ENCODE results near the gene DYNLT5.
"Not testable (repeated sequence)": the region's sequence is repeated elsewhere in the genome, so short reads cannot be mapped to it uniquely, and the experiment has no call there.

Gene DYNLT5, protein sequence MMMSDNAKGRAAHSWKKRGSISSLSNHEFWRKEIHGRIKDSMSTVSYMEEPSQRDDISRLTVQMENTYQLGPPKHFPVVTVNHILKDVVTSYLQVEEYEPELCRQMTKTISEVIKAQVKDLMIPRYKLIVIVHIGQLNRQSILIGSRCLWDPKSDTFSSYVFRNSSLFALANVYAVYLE

DNA sequence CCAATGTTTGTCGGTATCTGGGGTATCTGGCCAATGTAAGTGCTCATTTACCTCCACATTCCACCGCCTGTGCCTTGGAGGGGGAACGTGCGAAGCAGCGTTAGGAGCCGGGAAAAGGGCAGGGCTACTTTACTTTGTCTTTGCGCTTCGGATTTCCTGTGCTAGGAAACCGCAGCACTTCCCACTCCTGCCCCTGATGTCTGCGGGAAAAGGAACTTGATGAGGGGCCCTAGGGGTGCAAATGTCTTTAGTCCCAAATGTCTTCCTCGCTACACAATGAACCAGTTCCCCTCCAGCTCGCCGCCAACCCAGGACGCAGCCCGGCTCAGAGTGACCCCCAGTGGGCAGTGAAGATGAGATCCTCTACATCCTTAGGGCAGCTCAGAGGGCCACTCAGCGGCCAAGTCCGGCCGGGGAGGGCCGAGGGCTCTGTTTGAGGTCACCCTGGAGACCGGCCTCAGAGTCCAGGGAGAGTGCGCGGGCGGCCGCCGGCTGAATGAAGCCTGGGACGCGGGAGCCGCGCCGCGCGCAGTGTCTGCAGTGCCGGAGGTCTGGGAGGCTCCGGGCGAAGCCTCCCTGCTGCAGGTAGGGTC, at the start of gene DYNLT5:
TSS of gene DYNLT5 (plus strand) at position 460 of the 593 bp plus-strand sequence. CDS start 2,200 bp downstream, outside the sequence.
- DNase-seq (ENCODE audit: low spot score) = no peak

DNA sequence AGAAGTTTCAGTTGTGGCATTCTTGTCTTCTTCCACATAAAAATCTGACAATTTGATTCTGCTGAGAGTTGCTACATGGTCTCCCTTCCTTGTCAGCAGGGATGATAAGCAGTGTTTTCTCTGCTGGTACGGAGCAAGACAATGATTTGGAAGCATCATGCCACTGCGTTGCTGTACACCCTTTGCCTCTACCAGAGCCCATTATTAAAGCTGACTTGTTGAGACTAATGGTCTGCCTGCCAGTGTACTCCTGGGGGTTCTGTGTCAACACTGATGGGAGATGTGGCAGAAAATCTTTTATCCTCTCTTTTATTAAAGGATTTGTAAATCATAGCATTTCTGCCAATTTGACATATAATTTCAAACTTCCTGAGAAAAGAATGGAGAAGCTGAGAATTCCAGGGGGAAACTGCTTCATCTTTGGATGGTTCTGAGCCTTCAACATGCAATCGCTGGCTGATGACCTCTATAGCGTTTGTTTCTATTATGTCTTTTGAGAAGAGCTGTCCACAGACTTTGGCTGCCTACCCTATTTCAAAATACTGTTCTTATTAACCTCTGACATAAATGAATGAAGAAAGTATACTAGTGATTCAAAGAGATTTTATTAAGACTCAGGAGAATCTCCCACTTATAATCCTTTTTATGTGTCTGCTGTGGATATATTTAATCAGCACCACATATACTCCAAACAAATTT, 47.9 kb upstream of the DYNLT5 start:
- DNase-seq (ENCODE audit: low spot score) = no peak

DNA sequence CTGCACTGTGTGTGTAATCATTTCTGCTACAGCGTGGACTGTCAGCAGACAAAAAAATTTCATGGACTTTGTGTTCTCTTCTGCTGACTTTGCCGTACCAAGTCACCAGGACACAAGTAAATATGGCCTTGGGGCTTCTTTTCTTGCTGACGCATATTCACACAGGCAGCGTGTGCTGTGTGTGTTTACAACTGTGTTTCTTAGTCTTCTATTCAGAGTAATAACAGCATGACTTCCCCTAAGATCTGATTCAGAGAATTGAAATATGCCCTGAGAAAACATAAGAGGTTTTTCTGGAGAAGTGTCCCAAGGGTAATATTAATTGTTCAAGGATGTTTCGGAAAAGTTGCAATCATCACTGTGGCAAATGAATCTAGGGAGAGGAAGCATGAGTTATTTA, 47.1 kb upstream of the DYNLT5 start:
- DNase-seq (ENCODE audit: low spot score) = no peak

DNA sequence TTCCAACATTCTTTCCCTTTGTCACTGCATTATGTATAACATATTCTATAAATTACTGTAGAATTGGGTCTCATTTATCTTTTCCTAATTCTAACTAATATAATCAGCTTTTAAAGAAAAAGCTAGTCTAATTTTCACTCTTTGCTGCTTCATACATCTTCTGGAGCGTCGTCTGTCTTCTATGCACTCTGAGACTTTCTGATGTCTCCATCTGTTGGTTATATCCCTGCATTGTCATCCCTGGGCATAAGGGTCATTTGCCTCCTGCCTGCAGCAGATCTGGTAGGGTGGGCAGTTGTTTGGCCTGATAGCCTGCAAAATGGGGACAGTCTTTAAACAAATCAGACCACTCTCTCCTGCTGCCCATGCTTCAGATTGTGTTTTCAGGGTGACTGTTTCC, 40.8 kb upstream of the DYNLT5 start:
- no peak for DNase-seq (ENCODE audit: low spot score)

DNA sequence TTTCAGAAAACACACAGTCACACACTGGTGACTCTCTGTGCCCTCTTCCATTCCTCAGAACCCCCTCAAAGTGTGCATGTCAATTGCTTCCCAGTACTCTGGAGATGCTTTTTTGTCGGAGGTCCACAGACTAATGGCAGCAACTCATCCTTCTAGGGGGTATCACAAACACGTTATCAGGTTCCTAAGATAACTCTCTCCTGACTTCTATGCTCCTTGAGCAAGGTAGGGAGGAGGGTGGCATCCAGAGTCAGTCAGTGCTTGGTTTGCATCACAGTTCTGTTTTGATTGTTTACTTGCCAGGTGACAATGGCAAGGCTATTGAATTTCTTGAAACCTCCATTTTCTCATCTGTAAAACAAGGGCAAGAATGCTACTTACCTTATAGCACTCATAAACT, 39.4 kb upstream of the DYNLT5 start:
- no peak for DNase-seq (ENCODE audit: low spot score)

DNA sequence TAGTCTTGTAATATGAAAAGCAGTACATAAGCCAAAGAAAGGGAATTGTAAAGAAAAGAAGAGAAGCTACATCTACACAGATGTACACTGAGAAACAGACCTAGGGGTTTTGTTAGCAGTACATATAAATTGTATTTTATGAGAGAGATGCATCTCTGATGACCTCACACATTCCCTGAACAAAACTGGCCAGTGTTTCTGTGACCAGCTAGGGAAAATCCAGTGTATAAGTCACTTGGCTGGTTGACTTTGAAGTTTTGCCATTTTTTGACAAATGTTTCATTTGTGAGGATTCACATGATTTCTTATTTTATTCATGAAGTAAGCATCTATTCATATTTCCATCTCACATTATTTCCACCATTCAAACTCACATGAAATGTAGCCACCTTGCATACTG, 28.3 kb upstream of the DYNLT5 start:
- DNase-seq (ENCODE audit: low spot score) = no peak

DNA sequence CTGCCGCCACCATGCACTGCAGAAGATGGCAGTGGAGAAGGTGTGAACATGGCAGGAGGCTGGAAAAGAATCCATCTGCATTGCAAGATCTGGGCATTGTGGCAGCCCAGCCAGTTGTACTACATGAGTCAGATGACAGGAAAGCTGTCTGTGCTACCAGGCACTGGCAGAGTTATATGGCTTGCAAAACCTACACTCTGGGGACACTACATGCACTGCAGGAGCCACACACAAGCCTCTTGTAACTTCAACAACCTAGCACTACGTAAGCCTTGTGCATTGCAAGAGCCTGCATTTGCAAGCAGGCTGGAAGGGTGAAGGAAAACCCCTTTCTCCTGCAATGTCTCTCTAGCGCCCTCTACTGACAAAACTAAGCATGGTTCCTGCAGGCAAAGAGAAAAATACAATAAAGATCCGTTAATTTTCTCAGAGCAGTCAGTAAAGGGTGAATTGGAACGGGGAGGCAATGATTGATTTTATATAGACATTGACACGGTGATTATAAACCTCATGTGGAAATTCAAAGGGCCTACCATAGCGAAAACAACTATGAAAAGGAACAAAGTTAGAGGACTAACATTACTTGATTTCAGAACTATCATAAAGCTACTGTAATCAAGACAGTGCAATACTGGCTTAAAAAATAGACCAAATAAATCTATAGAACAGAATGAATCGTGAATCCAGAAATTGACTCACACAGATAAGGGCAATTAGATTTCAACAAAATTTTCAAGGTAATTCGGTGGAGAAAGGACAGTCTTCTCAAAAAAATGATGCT, 26.2 kb upstream of the DYNLT5 start:
- DNase-seq (ENCODE audit: low spot score) = peak; percentile 25

DNA sequence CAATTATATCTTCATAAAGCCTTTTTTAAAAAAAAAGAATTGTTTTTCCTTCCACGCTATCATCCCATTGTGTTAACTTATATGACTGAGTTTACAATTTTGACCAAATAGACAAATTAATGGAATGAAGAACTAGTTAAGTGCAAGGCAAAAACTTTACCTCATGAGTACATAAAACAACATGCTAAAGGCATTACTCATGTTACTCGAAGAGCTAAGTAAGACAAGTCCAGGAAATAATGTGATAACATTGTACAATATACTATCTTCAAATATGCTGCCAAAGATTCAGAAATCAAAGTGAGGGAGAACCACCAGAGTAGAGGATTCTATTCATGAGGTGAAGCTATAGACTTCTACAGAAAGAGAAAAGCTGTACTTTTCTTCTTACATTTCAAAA, 24.2 kb upstream of the DYNLT5 start:
- no peak for DNase-seq (ENCODE audit: low spot score)

DNA sequence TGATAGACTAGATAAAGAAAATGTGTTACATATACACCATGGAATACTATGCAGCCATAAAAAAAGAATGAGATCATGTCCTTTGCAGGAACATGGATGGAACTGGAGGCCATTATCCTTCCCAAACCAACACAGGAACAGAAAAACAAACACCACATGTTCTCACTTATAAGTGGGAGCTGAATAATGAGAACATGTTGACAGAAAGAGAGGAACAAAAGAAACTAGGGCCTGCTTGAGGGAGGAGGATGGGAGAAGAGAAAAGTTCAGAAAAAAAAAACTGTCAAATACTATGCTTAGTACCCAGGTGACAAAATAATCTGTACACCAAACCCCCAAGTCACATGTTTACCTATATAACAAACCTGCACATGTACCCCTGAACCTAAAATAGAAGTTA, 23.5 kb upstream of the DYNLT5 start:
- DNase-seq (ENCODE audit: low spot score) = not testable (repeated sequence)

DNA sequence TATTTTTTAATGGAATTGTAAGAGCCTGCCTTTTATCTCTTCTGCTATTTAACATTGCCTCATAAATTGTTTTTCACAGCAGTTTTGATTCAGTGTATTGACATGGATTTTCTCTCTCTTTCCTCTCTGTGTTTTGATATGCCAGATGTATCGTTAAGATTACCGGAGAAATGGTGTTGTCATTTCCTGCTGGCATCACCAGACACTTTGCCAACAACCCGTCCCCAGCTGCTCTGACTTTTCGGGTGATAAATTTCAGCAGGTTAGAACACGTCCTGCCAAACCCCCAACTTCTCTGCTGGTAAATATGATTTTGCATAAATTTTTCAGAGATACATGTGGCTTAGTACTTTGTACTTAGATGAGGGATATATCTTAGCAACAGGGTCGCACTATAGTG, 23.1 kb upstream of the DYNLT5 start:
- no peak for DNase-seq (ENCODE audit: low spot score)

DNA sequence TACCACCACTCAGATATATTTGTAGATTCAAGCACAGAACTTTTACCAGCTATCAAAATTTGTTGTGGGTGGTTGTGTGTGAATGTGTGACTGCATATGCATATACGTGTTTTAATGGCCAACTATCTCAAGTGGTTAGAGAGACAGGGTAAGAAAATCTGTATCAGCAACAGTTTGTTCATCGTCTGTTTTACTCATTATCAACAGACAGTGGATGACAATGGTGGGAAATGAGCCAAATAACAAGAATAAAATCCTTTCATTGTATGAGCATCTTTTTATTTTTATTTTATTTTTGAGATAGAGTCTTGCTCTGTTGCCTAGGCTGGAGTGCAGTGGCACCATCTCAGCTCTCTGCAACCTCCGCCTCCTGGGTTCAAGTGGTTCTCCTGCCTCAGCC, 22.7 kb upstream of the DYNLT5 start:
- no peak for DNase-seq (ENCODE audit: low spot score)

DNA sequence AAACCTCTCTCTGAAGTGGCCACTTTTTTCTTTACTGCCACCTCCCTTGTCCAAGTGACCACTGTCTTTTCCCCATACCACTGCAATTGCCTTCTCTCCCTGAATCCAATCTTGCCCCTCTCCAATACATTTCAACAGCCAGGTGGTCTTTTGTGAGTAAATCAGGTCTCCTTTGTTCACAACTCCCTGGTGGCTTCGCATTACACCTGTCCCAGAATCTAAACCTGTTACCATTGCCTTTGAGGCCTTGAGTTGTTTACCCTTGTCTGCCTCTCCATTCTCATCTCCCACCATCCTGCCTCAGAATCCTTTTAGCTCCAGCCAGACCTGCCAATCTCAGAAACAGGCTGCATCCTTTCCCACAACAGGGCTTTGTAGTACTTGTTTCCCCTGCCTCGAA, 21.8 kb upstream of the DYNLT5 start:
- DNase-seq (ENCODE audit: low spot score) = no peak

DNA sequence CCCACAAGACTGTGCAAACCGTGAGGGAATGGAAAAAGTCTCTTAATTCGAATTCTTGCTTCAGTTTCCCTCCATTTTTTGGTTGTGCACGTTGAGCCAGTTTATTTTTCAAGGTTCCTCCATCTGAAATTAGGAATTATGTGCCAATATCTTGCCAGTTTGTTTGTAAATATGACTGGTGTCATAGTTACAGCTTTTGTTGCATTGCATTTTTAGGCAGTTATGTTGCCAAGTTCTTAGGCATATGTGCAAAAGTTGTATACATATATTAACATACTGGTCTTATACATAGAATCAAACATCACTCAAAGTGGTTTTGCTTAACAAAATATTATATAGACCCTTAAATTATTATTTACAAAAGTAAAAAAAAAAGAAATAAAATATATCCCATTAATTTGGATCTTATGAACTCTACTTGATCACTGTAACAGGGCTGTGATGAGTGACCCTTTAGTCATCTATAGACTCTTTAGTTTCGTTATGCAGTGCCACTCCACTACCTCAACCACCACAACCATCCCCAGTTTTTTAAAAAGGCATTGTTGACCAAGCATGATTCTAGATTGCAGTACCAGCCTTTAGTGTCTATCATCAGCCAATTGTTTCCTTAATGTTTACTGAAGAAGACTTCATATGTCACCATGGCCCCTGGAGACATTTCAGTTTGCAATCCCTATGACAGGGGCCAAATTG, 20.9 kb upstream of the DYNLT5 start:
- no peak for DNase-seq (ENCODE audit: low spot score)

DNA sequence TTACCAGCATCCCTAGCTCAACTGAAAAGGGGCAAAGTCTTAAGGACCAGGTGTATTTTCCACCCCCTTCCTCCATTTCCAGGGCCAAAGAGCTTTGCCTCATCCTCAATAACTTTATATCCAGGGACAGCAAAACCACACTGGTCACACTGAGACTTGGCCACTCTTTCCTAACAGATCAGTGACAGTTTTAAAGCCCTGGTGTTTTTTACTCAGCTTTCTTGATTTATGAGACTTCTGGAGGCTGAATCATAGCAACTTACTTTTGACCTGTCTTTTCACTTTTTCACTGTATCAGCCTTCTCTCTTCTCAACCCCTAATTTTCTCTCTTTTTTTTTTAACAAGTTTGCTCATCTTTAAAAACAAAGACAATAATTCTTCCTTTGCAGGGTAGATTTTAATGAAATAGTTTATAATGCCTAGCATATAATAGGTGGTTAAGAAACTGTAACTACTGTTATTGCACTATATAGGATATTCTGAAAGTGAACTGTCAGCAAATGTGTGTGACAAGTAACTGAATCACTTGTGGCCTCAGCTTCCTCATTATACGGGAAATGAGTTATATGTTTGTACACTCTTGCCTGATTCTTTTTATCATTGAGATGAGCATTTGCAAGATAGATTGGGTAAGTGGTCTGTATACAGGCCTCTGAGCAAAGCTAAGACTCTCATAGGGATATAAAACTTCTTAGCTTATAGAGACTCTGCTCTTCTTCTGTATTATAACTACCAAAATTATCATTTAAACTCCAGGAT, 19.7 kb upstream of the DYNLT5 start:
- DNase-seq (ENCODE audit: low spot score) = no peak

DNA sequence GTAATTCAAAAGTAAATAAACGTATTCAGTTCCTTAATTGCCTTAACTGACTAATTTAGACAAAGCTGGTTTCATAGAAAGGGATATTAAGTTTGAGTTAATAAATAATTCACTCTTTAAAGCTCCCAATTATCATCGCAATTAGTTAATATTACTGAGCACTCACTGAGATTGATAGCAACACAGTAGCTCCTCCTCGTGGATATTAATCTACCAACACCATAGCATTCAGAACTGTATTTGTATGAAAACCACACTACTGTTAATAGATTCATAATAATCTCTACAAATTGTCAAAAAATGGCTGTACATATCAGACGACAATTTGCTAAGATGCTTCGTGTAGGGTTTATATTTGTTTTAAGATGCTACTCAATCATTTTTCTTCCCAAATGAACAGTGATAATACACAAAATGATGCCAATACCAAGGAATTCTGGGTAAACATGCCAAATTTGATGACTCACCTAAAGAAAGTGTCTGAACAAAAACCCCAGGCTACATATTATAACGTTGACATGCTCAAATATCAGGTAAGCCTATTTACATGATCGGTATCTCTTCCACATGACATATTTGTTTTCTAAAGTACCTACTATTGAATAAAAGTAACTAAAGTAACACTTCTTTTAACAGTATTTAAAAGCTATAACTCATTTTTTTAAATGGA, 18.8 kb upstream of the DYNLT5 start:
- no peak for DNase-seq (ENCODE audit: low spot score)

DNA sequence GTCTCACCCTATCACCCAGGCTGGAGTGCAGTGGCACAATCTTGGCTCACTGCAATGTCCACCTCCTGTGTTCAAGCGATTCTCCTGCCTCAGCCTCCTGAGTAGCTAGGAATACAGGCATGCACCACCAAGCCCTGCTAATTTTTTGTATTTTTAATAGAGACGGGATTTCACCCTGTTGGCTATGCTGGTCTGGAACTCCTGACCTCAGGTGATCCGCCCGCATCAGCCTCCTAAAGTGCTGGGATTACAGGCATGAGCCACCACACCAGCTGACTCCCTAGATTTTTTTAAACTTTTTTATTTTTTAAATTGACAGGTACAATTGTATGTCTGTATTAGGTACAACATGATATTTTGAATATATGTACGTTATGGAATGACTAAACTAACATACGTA, 17.7 kb upstream of the DYNLT5 start:
- not testable (repeated sequence) for DNase-seq (ENCODE audit: low spot score)

DNA sequence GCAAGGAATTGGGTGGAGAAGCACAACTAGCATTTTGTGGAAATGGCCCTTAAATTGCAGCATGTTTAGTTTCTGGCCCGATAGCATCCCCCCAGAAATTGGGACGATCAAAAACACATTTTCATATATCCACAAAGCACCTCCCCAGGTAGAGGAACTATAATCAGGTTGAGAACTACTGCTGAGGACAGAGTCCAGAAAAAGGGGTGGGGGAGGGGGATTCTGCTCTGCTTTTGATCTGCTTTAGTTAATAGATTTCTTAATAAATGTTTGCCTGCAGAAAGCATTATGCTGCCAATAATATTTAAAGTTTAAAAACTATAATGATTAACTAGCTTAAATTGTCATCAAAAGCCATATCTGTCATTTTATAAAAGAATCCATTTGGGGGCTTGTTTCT, 14.4 kb upstream of the DYNLT5 start:
- DNase-seq (ENCODE audit: low spot score) = no peak

DNA sequence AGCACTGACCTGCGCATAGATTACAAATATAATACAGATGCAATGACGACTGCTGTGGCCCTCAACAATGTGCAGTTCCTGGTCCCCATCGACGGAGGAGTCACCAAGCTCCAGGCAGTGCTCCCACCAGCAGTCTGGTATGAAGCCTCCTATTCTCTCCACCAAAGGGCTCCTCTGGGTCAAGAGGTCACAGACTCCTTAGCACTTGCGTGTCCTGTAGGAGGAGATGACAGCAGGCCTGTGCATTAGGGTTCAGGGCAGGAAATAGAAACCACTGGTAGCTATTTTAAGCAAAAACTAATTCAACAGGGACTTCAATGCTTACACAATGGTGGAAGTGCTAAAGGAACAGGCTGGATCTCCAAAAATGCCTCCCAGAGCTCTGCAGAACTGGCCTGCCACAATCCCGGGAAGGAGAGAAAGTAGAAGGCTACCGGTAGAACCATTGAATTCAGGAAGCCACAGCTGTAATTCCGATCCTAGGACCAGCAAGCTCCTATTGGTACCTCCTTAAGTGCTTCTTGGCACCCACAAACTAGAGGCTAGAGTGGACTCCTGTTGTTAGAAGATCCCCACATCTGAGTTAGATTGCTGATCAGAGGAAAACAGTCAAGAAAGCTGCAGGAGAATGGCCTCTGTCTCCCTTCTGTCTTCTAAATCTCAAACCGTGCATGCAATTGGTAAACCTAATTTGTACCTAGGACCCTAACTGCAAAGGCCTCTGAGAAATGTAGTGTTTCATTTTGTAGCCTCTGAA, 12.7 kb upstream of the DYNLT5 start:
- DNase-seq (ENCODE audit: low spot score) = no peak

DNA sequence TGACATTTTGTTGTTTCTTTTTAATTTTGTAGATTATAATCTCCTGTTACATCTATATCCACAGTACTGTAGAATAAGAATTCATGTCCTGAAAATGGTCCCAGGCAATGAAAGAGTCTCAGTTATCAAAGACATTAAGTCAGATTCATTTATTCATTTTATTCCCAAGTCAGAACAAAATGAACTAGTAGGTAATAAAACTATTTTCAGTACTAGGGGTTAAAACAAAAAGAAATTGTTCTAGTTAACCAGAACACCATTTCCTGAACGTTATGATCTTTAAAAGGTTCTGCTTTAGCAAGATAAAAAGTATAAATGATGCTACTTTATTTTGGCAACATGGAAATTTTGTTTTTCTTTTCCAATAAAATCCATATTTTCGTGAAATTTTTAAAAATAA, 6.8 kb upstream of the DYNLT5 start:
- DNase-seq (ENCODE audit: low spot score) = no peak

DNA sequence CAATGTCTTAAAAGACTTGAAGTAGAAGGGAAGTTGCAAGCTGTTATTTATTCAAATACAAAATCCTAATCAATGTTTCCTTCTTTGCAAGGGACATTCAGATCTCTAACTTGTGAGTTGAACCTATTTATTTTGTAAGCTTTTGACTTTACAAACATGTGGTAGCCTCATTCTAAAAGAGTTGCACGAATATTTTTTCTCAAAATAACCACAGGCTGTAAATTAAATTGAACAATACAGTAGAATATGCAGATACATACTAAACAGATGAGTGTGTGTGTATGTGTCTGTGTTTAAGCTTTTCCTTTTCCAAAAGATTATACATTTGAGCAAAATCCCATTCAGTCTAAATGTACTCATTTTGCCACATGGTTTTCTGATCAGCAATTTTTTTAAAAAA, 4.8 kb upstream of the DYNLT5 start:
- no peak for DNase-seq (ENCODE audit: low spot score)

Data from germinal center (tissue), 1 donor.